SK-N-SH treated with all-trans-retinoic acid at 6 μM for 48 hours (cell line): Measurements from ENCODE around the gene SLC30A5.
"Not testable (repeated sequence)": the region's sequence is repeated elsewhere in the genome, so short reads cannot be mapped to it uniquely, and the experiment has no call there.

ENCODE experiments used
- ATAC-seq: fragments of 200-7000 bp; cut with Tn5 transposase; 3 replicates; pipeline ENCODE4 v1.9.1; 2020; ENCODE audit warnings: mild to moderate bottlenecking, moderate library complexity
- ARNTL ChIP-seq: fragments of 450-650 bp; formaldehyde crosslinking; IDR thresholded peaks from 2 replicates; pipeline ENCODE4 v1.5.0; 2020; ENCODE audit warnings: low read depth, mild to moderate bottlenecking, moderate library complexity, borderline replicate concordance
- BACH2 ChIP-seq: fragments of 250-450 bp; sonication (Bioruptor Pico); IDR thresholded peaks from 2 replicates; pipeline ENCODE4 v1.9.0; 2021; ENCODE audit warnings: mild to moderate bottlenecking, borderline replicate concordance
- CSDC2 ChIP-seq: fragments of 250-450 bp; sonication (Bioruptor Pico); IDR thresholded peaks from 2 replicates; pipeline ENCODE4 v1.5.0; 2020; ENCODE audit warnings: mild to moderate bottlenecking, moderate library complexity
- ESRRG ChIP-seq: fragments of 250-450 bp; sonication (Bioruptor Pico); IDR thresholded peaks from 2 replicates; pipeline ENCODE4 v1.6.1; 2021; ENCODE audit warnings: mild to moderate bottlenecking
- GLIS3 ChIP-seq: fragments of 250-450 bp; sonication (Bioruptor Pico); IDR thresholded peaks from 2 replicates; pipeline ENCODE4 v1.5.0; 2020; ENCODE audit warnings: mild to moderate bottlenecking, moderate library complexity
- ISL1 ChIP-seq: fragments of 250-450 bp; sonication (Bioruptor Pico); IDR thresholded peaks from 2 replicates; pipeline ENCODE4 v2.1.2; 2022; ENCODE audit warnings: mild to moderate bottlenecking, moderate library complexity
- PPARA ChIP-seq: fragments of 250-450 bp; sonication (Bioruptor Pico); IDR thresholded peaks from 2 replicates; pipeline ENCODE4 v1.5.0; 2020; ENCODE audit warnings: mild to moderate bottlenecking, borderline replicate concordance
- RARB ChIP-seq: fragments of 250-450 bp; sonication (Bioruptor Pico); IDR thresholded peaks from 2 replicates; pipeline ENCODE4 v1.8.0; 2021; ENCODE audit warnings: mild to moderate bottlenecking, moderate library complexity
- SNAI2 ChIP-seq: fragments of 250-450 bp; sonication (Bioruptor Pico); IDR thresholded peaks from 2 replicates; pipeline ENCODE4 v1.5.0; 2020; ENCODE audit warnings: mild to moderate bottlenecking, moderate library complexity
- TCF4 ChIP-seq: fragments of 250-450 bp; sonication (Bioruptor Pico); IDR thresholded peaks from 2 replicates; pipeline ENCODE4 v1.8.0; 2021; ENCODE audit warnings: mild to moderate bottlenecking, moderate library complexity, borderline replicate concordance
- TOX ChIP-seq: fragments of 250-450 bp; sonication (Bioruptor Pico); IDR thresholded peaks from 2 replicates; pipeline ENCODE4 v1.8.0; 2021; ENCODE audit warnings: mild to moderate bottlenecking, moderate library complexity, borderline replicate concordance
- ZC3H10 ChIP-seq: fragments of 250-450 bp; sonication (Bioruptor Pico); IDR thresholded peaks from 2 replicates; pipeline ENCODE4 v1.5.1; 2021; ENCODE audit warnings: mild to moderate bottlenecking, moderate library complexity
- ZFP3 ChIP-seq: fragments of 250-450 bp; sonication (Bioruptor Pico); IDR thresholded peaks from 2 replicates; pipeline ENCODE4 v1.5.0; 2020; ENCODE audit warnings: mild to moderate bottlenecking, moderate library complexity
- ZFP30 ChIP-seq: fragments of 450-650 bp; formaldehyde crosslinking; IDR thresholded peaks from 2 replicates; pipeline ENCODE4 v1.5.0; 2022; ENCODE audit warnings: mild to moderate bottlenecking, moderate library complexity
- ZNF70 ChIP-seq: fragments of 450-650 bp; formaldehyde crosslinking; IDR thresholded peaks from 2 replicates; pipeline ENCODE4 v1.5.0; 2020; ENCODE audit warnings: mild to moderate bottlenecking, moderate library complexity
- ZNF8 ChIP-seq: fragments of 450-650 bp; formaldehyde crosslinking; IDR thresholded peaks from 2 replicates; pipeline ENCODE4 v1.5.0; 2020; ENCODE audit warnings: mild to moderate bottlenecking, moderate library complexity
- TF ChIP-seq, protein P1 (sequence below): fragments of 250-450 bp; sonication (Bioruptor Pico); IDR thresholded peaks from 2 replicates; pipeline ENCODE4 v1.5.0; 2020; ENCODE audit warnings: mild to moderate bottlenecking, moderate library complexity
- TF ChIP-seq, protein P2 (sequence below): fragments of 250-450 bp; sonication (Bioruptor Pico); IDR thresholded peaks from 2 replicates; pipeline ENCODE4 v1.8.0; 2020; ENCODE audit warnings: mild to moderate bottlenecking, moderate library complexity, borderline replicate concordance
- TF ChIP-seq, protein P3 (sequence below): fragments of 250-450 bp; sonication (Bioruptor Pico); IDR thresholded peaks from 2 replicates; pipeline ENCODE4 v1.5.1; 2020; ENCODE audit warnings: low read depth, mild to moderate bottlenecking, moderate library complexity
- TF ChIP-seq, protein P4 (sequence below): fragments of 250-450 bp; sonication (Bioruptor Pico); IDR thresholded peaks from 2 replicates; pipeline ENCODE4 v1.5.1; 2021; ENCODE audit warnings: mild to moderate bottlenecking, moderate library complexity

Gene SLC30A5

DNA sequence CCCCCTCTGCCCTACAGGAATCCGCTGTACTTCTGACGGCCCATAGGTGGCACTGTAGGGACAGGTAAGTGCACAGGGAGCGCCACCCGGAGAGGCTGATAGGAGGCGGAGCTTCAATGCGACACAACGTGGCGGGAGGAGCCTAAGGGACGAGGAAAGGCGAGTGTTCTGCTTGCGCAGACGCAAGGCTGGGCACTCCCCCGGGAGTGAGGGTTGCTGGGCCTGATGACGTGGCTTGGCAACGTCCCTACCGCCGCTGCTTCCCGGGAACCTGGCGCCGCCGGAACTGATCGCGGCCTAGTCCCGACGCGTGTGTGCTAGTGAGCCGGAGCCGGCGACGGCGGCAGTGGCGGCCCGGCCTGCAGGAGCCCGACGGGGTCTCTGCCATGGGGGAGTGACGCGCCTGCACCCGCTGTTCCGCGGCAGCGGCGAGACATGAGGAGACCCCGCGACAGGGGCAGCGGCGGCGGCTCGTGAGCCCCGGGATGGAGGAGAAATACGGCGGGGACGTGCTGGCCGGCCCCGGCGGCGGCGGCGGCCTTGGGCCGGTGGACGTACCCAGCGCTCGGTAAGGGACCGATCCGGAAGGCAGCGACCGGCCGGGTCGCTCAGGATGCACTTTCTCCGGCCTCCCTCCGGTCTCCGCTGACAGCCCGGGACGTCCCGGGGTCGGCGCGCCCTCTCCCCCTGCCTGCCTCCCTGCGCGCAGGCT is at the start of gene SLC30A5:
Gene SLC30A5 (plus strand): TSS at position 244 of the 712 bp plus-strand sequence. CDS start 242 bp downstream, at position 486.
- peak; percentile 99 for ATAC-seq
- TF ChIP-seq ZFP3 = 0 out of 2 replicates have a peak, but pooled peaks have one; percentile 59
- TF ChIP-seq ARNTL = no peak
- TF ChIP-seq, protein P1, sequence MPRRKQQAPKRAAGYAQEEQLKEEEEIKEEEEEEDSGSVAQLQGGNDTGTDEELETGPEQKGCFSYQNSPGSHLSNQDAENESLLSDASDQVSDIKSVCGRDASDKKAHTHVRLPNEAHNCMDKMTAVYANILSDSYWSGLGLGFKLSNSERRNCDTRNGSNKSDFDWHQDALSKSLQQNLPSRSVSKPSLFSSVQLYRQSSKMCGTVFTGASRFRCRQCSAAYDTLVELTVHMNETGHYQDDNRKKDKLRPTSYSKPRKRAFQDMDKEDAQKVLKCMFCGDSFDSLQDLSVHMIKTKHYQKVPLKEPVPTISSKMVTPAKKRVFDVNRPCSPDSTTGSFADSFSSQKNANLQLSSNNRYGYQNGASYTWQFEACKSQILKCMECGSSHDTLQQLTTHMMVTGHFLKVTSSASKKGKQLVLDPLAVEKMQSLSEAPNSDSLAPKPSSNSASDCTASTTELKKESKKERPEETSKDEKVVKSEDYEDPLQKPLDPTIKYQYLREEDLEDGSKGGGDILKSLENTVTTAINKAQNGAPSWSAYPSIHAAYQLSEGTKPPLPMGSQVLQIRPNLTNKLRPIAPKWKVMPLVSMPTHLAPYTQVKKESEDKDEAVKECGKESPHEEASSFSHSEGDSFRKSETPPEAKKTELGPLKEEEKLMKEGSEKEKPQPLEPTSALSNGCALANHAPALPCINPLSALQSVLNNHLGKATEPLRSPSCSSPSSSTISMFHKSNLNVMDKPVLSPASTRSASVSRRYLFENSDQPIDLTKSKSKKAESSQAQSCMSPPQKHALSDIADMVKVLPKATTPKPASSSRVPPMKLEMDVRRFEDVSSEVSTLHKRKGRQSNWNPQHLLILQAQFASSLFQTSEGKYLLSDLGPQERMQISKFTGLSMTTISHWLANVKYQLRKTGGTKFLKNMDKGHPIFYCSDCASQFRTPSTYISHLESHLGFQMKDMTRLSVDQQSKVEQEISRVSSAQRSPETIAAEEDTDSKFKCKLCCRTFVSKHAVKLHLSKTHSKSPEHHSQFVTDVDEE (CRISPR knock-in tag) = 0 out of 2 replicates have a peak, but pooled peaks have one; percentile 36
- TF ChIP-seq TCF4 = no peak
- TF ChIP-seq, protein P2, sequence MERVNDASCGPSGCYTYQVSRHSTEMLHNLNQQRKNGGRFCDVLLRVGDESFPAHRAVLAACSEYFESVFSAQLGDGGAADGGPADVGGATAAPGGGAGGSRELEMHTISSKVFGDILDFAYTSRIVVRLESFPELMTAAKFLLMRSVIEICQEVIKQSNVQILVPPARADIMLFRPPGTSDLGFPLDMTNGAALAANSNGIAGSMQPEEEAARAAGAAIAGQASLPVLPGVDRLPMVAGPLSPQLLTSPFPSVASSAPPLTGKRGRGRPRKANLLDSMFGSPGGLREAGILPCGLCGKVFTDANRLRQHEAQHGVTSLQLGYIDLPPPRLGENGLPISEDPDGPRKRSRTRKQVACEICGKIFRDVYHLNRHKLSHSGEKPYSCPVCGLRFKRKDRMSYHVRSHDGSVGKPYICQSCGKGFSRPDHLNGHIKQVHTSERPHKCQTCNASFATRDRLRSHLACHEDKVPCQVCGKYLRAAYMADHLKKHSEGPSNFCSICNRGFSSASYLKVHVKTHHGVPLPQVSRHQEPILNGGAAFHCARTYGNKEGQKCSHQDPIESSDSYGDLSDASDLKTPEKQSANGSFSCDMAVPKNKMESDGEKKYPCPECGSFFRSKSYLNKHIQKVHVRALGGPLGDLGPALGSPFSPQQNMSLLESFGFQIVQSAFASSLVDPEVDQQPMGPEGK (CRISPR knock-in tag) = no peak
- TF ChIP-seq ZFP30 (CRISPR knock-in tag) = no peak
- no peak for TF ChIP-seq TOX
- TF ChIP-seq ZNF8 (CRISPR knock-in tag) = no peak
- TF ChIP-seq RARB (CRISPR knock-in tag) = no peak
- TF ChIP-seq ESRRG (CRISPR knock-in tag) = no peak
- no peak for TF ChIP-seq PPARA (CRISPR knock-in tag)
- TF ChIP-seq, protein P3, sequence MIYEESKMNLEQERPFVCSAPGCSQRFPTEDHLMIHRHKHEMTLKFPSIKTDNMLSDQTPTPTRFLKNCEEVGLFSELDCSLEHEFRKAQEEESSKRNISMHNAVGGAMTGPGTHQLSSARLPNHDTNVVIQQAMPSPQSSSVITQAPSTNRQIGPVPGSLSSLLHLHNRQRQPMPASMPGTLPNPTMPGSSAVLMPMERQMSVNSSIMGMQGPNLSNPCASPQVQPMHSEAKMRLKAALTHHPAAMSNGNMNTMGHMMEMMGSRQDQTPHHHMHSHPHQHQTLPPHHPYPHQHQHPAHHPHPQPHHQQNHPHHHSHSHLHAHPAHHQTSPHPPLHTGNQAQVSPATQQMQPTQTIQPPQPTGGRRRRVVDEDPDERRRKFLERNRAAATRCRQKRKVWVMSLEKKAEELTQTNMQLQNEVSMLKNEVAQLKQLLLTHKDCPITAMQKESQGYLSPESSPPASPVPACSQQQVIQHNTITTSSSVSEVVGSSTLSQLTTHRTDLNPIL = no peak
- no peak for TF ChIP-seq CSDC2 (CRISPR knock-in tag)
- TF ChIP-seq ISL1 (CRISPR knock-in tag) = no peak
- TF ChIP-seq, protein P4, sequence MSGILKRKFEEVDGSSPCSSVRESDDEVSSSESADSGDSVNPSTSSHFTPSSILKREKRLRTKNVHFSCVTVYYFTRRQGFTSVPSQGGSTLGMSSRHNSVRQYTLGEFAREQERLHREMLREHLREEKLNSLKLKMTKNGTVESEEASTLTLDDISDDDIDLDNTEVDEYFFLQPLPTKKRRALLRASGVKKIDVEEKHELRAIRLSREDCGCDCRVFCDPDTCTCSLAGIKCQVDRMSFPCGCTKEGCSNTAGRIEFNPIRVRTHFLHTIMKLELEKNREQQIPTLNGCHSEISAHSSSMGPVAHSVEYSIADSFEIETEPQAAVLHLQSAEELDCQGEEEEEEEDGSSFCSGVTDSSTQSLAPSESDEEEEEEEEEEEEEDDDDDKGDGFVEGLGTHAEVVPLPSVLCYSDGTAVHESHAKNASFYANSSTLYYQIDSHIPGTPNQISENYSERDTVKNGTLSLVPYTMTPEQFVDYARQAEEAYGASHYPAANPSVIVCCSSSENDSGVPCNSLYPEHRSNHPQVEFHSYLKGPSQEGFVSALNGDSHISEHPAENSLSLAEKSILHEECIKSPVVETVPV (CRISPR knock-in tag) = no peak

DNA sequence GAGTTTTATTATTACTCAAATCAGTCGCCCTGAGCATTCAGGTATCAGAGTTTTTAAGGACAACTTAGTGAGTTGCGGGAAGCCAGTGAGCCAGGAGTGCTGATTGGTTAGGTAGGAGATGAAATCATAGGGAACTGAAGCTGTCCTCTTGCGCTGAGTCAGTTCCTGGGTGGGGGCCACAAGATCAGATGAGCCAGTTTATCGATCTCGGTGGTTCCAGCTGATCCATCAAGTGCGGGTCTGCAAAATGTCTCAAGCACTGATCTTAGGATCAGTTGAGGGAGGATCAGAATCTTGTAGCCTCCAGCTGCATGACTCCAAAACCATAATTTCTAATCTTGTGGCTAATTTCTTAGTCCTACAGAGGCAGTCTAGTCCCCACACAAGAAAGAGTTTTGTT is 48.6 kb upstream of the SLC30A5 start:
- ATAC-seq = not testable (repeated sequence)

DNA sequence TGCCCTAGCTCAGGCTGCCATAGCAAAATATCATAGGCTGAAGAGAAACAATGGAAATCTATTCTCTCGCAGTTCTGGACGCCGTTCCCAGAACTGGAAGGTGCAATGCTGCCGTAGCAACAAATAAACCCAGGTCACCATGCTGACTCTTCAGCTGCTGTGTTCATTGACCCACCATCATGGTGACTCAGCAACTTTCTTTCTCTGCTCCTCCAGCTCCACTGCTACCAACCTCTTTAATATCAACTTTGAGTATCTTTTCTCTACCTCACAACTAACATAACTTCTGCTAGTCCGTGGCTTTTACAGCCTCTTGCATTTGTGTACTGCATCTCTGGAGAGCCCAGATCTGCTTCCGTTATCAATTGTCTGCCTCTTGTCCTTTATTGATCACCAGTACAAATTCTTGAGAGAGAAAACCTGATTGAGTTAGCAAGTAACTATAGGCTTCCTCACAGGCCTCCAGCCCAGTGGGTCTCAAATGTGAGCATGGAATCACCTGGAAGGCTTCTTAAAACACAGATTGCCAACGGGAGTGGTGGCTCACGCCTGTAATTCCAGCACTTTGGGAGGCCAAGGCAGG is 47.3 kb upstream of the SLC30A5 start:
- TF ChIP-seq SNAI2 (CRISPR knock-in tag) (no peak), ESRRG (CRISPR knock-in tag) (no peak), ZNF70 (no peak), TOX (no peak), RARB (CRISPR knock-in tag) (no peak)
- TF ChIP-seq, all 23 proteins: peak for 0

DNA sequence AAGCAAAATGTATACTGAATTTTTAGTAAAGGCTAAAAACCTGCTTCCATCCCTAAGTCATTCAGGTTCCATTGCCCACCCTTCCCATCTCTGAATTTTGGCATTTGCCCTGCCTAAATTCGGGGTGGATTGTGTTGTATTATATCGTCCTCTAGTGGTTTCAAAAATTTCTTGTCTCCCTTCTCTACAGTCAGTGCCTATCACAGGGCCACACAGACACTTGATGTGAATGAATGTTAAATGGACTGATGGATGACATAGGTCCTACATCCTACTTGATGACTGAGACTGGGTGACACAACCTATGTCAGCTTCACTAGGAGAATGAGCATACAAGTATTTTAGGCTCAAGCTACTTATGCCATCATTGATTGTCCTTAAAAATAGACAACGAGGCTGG is 45.6 kb upstream of the SLC30A5 start:
- peak; percentile 74 for ATAC-seq
- TF ChIP-seq ZC3H10 (CRISPR knock-in tag) = no peak
- TF ChIP-seq, protein P2 (CRISPR knock-in tag) = no peak
- TF ChIP-seq, protein P1 (CRISPR knock-in tag) = no peak
- TF ChIP-seq, protein P4 (CRISPR knock-in tag) = no peak
- TF ChIP-seq BACH2 = no peak
- no peak for TF ChIP-seq SNAI2 (CRISPR knock-in tag)
- TF ChIP-seq, protein P3 = no peak
- no peak for TF ChIP-seq GLIS3 (CRISPR knock-in tag)
- TF ChIP-seq ARNTL = no peak

More for the DNA sequence above, 47.3 kb upstream of the SLC30A5 start:
- no peak for ATAC-seq
